ENCODE data around the gene ECD. TPM values are rescaled to one million over a fixed set of nuclear protein-coding genes. Genes with fewer than 3 reads are reported as not detected.

Gene ECD
- total RNA-seq, 1 donor from 2014 or later, result 24.7 TPM

Other genes with a start within 250 kb of the ECD start
- gene PLA2G12B, start 213.2 kb downstream of the ECD start, total RNA-seq, result not detected
- gene P4HA1, start 71.1 kb downstream of the ECD start, total RNA-seq, result 51.8 TPM
- 2.2 TPM for gene NUDT13, start 57.6 kb downstream of the ECD start, total RNA-seq
- gene FAM149B1, start 111 bp upstream of the ECD start, total RNA-seq, result 25.6 TPM
- gene DNAJC9, start 79.2 kb upstream of the ECD start, total RNA-seq, result 13.1 TPM
- 40.6 TPM for gene MRPS16, start 84.6 kb upstream of the ECD start, total RNA-seq
- 6.6 TPM for gene CFAP70, start 190.9 kb upstream of the ECD start, total RNA-seq
- gene ANXA7, start 246.1 kb upstream of the ECD start, total RNA-seq, result 109 TPM